HG02588 (cell line): ENCODE data around the gene ZBTB1.
"Not testable (repeated sequence)": the region's sequence is repeated elsewhere in the genome, so short reads cannot be mapped to it uniquely, and the experiment has no call there.

Experiments used
- ATAC-seq: cut with Tn5 transposase; IDR thresholded peaks from one replicate; pipeline ENCODE4 v1.9.1; 2021; ENCODE audit warnings: mild to moderate bottlenecking, moderate library complexity; ENCODE audit not compliant: unreplicated experiment

The ZBTB1 gene

GRCh38 chr14:64522591-64523355, 18.2 kb downstream of the ZBTB1 start:
- no peak for ATAC-seq

GRCh38 chr14:64525354-64525753, 20.8 kb downstream of the ZBTB1 start:
- ATAC-seq: no peak

- no peak for ATAC-seq
Measured at GRCh38 chr14:64531567-64531966, 27.0 kb downstream of the ZBTB1 start.

GRCh38 chr14:64536488-64537245, 32.1 kb downstream of the ZBTB1 start:
- ATAC-seq: no peak

- peak; percentile 92 for ATAC-seq
Measured at GRCh38 chr14:64540208-64541202, 35.9 kb downstream of the ZBTB1 start, which contains the start of gene HSPA2. Gene HSPA2 (plus strand): TSS chr14:64540741. CDS start chr14:64540850, 109 bp downstream.

GRCh38 chr14:64541261-64541971, 36.8 kb downstream of the ZBTB1 start:
- ATAC-seq: no peak

GRCh38 chr14:64541972-64542835, 37.6 kb downstream of the ZBTB1 start:
- no peak for ATAC-seq

- ATAC-seq: no peak
Measured at GRCh38 chr14:64542836-64543201, 38.2 kb downstream of the ZBTB1 start.

- no peak for ATAC-seq
Measured at GRCh38 chr14:64544607-64545312, 40.2 kb downstream of the ZBTB1 start.

GRCh38 chr14:64549016-64549415, 44.4 kb downstream of the ZBTB1 start:
- ATAC-seq: no peak

- no peak for ATAC-seq
Measured at GRCh38 chr14:64549791-64550620, 45.4 kb downstream of the ZBTB1 start, which contains the start of gene PPP1R36. Gene PPP1R36 (plus strand): TSS chr14:64549961. CDS start chr14:64549998, 37 bp downstream.

- no peak for ATAC-seq
Measured at GRCh38 chr14:64550621-64551333, 46.2 kb downstream of the ZBTB1 start.

- no peak for ATAC-seq
Measured at GRCh38 chr14:64554556-64554955, 50.0 kb downstream of the ZBTB1 start.

- no peak for ATAC-seq
Measured at GRCh38 chr14:64556526-64556925, 52.0 kb downstream of the ZBTB1 start.

GRCh38 chr14:64558216-64558615, 53.6 kb downstream of the ZBTB1 start:
- not testable (repeated sequence) for ATAC-seq

- no peak for ATAC-seq
Measured at GRCh38 chr14:64561631-64562030, 57.1 kb downstream of the ZBTB1 start.

- no peak for ATAC-seq
Measured at GRCh38 chr14:64562436-64562835, 57.9 kb downstream of the ZBTB1 start.
